ENCODE results near the gene CCBE1. TPM values are rescaled to one million over a fixed set of nuclear protein-coding genes. Genes with fewer than 3 reads are reported as not detected.
A peak's percentile ranks its signal among the peaks of the same experiment; 100 is the strongest.

Gene CCBE1
- polyA plus RNA-seq, 1 of the 3 experiments (the other 2 are of a cell fraction) = 5.0 TPM

- TF ChIP-seq REST (IDR thresholded peaks at IDR 0.05; ENCODE audit: low read depth, low read length) = no peak
- TF ChIP-seq SMC3 (IDR thresholded peaks at IDR 0.05; ENCODE audit: low read depth, low read length) = peak; percentile 78
- TF ChIP-seq, protein P1, sequence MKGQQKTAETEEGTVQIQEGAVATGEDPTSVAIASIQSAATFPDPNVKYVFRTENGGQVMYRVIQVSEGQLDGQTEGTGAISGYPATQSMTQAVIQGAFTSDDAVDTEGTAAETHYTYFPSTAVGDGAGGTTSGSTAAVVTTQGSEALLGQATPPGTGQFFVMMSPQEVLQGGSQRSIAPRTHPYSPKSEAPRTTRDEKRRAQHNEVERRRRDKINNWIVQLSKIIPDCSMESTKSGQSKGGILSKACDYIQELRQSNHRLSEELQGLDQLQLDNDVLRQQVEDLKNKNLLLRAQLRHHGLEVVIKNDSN (IDR thresholded peaks at IDR 0.05; ENCODE audit: borderline replicate concordance, low read depth) = no peak
- TF ChIP-seq RCOR1 (IDR thresholded peaks at IDR 0.05; ENCODE audit: low read length) = no peak
- no peak for TF ChIP-seq FOSL2 (IDR thresholded peaks at IDR 0.05; ENCODE audit: borderline replicate concordance, low read depth)
- TF ChIP-seq NFIC (IDR thresholded peaks at IDR 0.05; ENCODE audit: borderline replicate concordance) = no peak
- no peak for TF ChIP-seq TAF1 (IDR thresholded peaks at IDR 0.05; ENCODE audit: borderline replicate concordance, low read depth, low read length)
- TF ChIP-seq MAX (IDR thresholded peaks at IDR 0.05; ENCODE audit: low read depth) = no peak
- no peak for TF ChIP-seq ELF1 (IDR thresholded peaks at IDR 0.05)
- peak; percentile 75 for TF ChIP-seq CTCF (IDR thresholded peaks at IDR 0.05)
- no peak for TF ChIP-seq CHD2 (IDR thresholded peaks at IDR 0.05; ENCODE audit: low read length, partially characterized antibody)
- 0 out of 2 replicates have a peak, but pooled peaks have one; percentile 32 for TF ChIP-seq MXI1 (IDR thresholded peaks at IDR 0.05; ENCODE audit: low read depth, low read length)
- no peak for TF ChIP-seq FOXM1 (IDR thresholded peaks at IDR 0.05; ENCODE audit: low read depth)
- TF ChIP-seq RAD21 (IDR thresholded peaks at IDR 0.05; ENCODE audit: low read length) = peak; percentile 94
- no peak for TF ChIP-seq MEF2A (IDR thresholded peaks at IDR 0.05; ENCODE audit: borderline replicate concordance, low read depth)
Observed at GRCh38 chr18:59459369-59460071, 237.7 kb downstream of the CCBE1 start (continued).
